OCI-LY3 (cell line): ENCODE measurements around the gene MAGEB16.

Experiments
- H2AFZ ChIP-seq: fragments of 200-600, 300-600 bp; shearing (Covaris generic); 2 replicates; pipeline ENCODE4 v1.6.0; 2014; ENCODE audit warnings: antibody characterized with exemption, low read depth, low read length
- H3K27ac ChIP-seq: fragments of 200-600, 300-600 bp; sonication (generic); 2 replicates; pipeline ENCODE4 v1.5.1; 2014; ENCODE audit warnings: mild to moderate bottlenecking, low read length, moderate library complexity, mixed read lengths
- H3K27me3 ChIP-seq: fragments of 200-600, 300-600 bp; sonication (generic); 2 replicates; pipeline ENCODE4 v1.6.1; 2014; ENCODE audit warnings: low read depth, low read length, mixed read lengths
- H3K36me3 ChIP-seq: fragments of 200-600, 300-600 bp; sonication (generic); replicated peaks from 2 replicates; pipeline ENCODE3; 2014; ENCODE audit warnings: low read depth, low read length, mixed read lengths
- H3K4me1 ChIP-seq: fragments of 300-600, 200-600 bp; sonication (generic); 2 replicates; pipeline ENCODE4 v1.6.1; 2014; ENCODE audit warnings: low read length, mixed read lengths
- H3K4me2 ChIP-seq: fragments of 200-600, 300-600 bp; sonication (generic); 2 replicates; pipeline ENCODE4 v1.6.1; 2014; ENCODE audit warnings: low read length, mixed read lengths
- H3K4me3 ChIP-seq: fragments of 300-600, 200-600 bp; sonication (generic); 2 replicates; pipeline ENCODE4 v1.5.1; 2014; ENCODE audit warnings: antibody characterized with exemption, mild to moderate bottlenecking, low read length, moderate library complexity
- H3K79me2 ChIP-seq: fragments of 300-600, 200-600 bp; shearing (Covaris generic); 2 replicates; pipeline ENCODE4 v1.6.1; 2014; ENCODE audit warnings: mild to moderate bottlenecking, low read length, mixed read lengths
- H3K9ac ChIP-seq: fragments of 300-600, 200-600 bp; shearing (Covaris generic); 2 replicates; pipeline ENCODE4 v1.6.0; 2014; ENCODE audit warnings: mild to moderate bottlenecking, low read length, moderate library complexity
- H3K9me3 ChIP-seq: fragments of 200-600, 300-600 bp; shearing (Covaris generic); 2 replicates; pipeline ENCODE4 v1.6.1; 2014; ENCODE audit warnings: low read length, mixed read lengths; ENCODE audit not compliant: insufficient read depth
- H4K20me1 ChIP-seq: fragments of 200-600, 300-600 bp; sonication (generic); 2 replicates; pipeline ENCODE4 v1.6.1; 2016; ENCODE audit warnings: low read length, mixed read lengths; ENCODE audit not compliant: insufficient read depth
- EZH2phosphoT487 ChIP-seq: fragments of 200-600 bp; shearing (Covaris generic); IDR thresholded peaks from 2 replicates; pipeline ENCODE4 v1.6.1; 2018; ENCODE audit warnings: antibody characterized with exemption, mixed run types, low read depth
- TF ChIP-seq, protein P1 (sequence below): fragments of 200-600, 300-600 bp; sonication (generic); IDR thresholded peaks from 2 replicates; pipeline ENCODE4 v1.5.1; 2014; ENCODE audit warnings: antibody characterized with exemption, low read length, low read depth

The MAGEB16 gene

DNA sequence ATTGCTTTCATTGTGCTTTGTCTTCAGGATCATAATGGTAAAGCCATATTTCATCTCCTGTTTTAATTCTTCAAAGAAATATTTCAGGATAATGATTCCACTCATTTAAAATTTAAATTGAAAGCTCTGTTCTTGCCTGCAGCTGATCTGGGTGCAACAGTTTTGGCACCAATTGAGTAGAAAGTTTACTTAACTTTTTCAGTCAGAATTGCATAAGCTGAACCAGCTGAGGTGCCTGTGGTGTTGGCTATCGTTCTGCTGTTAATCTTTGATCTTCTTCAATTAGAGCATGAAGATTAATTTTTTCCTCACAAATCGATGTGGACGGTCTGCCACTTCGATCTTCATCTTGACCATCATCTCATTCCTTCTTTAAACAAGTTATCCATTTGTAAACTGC, 49.6 kb downstream of the MAGEB16 start:
- Histone ChIP-seq H3K9me3 (no peaks in the 10 kb centered on the region), H3K27me3 (no peaks in the 10 kb centered on the region), H3K9ac (no peak overlapping the region), H3K36me3 (no peaks in the 10 kb centered on the region), H3K27ac (no peak overlapping the region), H3K4me3 (no peak overlapping the region), H3K4me2 (no peak overlapping the region), H4K20me1 (no peaks in the 10 kb centered on the region), H3K4me1 (no peaks in the 10 kb centered on the region), H2AFZ (no peak overlapping the region), H3K79me2 (no peaks in the 10 kb centered on the region)
- TF ChIP-seq EZH2phosphoT487, result no peak
- TF ChIP-seq, protein P1, sequence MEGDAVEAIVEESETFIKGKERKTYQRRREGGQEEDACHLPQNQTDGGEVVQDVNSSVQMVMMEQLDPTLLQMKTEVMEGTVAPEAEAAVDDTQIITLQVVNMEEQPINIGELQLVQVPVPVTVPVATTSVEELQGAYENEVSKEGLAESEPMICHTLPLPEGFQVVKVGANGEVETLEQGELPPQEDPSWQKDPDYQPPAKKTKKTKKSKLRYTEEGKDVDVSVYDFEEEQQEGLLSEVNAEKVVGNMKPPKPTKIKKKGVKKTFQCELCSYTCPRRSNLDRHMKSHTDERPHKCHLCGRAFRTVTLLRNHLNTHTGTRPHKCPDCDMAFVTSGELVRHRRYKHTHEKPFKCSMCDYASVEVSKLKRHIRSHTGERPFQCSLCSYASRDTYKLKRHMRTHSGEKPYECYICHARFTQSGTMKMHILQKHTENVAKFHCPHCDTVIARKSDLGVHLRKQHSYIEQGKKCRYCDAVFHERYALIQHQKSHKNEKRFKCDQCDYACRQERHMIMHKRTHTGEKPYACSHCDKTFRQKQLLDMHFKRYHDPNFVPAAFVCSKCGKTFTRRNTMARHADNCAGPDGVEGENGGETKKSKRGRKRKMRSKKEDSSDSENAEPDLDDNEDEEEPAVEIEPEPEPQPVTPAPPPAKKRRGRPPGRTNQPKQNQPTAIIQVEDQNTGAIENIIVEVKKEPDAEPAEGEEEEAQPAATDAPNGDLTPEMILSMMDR, result no peak
